Adrenal gland (tissue), 5 donors: ENCODE measurements around the gene SCAF8.

Experiments used
- CTCF ChIP-seq, 6 experiments: fragments of 450-650 bp in 4 of 6; fragments of 200-600 bp in 2 of 6; sonication (generic) in 1 of 6; IDR thresholded peaks; 1 replicate in 5 of 6; 2 replicates in 1 of 6; pipeline versions ENCODE4 v1.5.1 to v1.8.0; 2016 to 2021; ENCODE audit warnings: antibody characterized with exemption in 6 of 6, mild to moderate bottlenecking in 2 of 6, moderate library complexity in 1 of 6
- POLR2A ChIP-seq, 2 donors: fragments of 450-650 bp; IDR thresholded peaks; one replicate each; pipeline ENCODE4 v1.6.1; 2017; ENCODE audit warnings: antibody characterized with exemption in 2 of 2, mild to moderate bottlenecking in 2 of 2, moderate library complexity in 1 of 2
- donor health status: DM: no; HTN: no; CAD: no.

GRCh38 chr6:154785075-154785474 is 51.9 kb downstream of the SCAF8 start:
- TF ChIP-seq CTCF (IDR thresholded peaks at IDR 0.05) = no peak
- TF ChIP-seq POLR2A (IDR thresholded peaks at IDR 0.05) = no peak
